Measurements from ENCODE around the gene IFITM10. TPM values are rescaled to one million over a fixed set of nuclear protein-coding genes. Genes with fewer than 3 reads are reported as not detected.

Gene IFITM10
- total RNA-seq, 1 donor = 18.1 TPM

DNA sequence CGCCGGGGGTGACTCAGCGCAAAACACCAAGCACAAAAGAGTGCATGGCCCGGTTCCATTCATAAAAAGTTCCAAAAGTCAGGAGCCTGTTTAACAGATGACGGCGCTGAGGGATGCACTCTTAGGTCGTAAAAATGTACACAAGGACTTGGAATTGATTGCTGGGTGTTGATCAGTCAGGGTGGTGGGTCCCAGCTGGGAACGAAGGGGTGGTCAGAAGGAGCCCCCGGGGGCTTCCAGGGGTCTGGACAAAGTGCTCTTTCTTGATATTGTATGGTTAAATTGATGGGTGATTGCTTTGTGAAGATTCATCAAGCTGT, 20.7 kb downstream of the IFITM10 start:
- TF ChIP-seq, protein P1, sequence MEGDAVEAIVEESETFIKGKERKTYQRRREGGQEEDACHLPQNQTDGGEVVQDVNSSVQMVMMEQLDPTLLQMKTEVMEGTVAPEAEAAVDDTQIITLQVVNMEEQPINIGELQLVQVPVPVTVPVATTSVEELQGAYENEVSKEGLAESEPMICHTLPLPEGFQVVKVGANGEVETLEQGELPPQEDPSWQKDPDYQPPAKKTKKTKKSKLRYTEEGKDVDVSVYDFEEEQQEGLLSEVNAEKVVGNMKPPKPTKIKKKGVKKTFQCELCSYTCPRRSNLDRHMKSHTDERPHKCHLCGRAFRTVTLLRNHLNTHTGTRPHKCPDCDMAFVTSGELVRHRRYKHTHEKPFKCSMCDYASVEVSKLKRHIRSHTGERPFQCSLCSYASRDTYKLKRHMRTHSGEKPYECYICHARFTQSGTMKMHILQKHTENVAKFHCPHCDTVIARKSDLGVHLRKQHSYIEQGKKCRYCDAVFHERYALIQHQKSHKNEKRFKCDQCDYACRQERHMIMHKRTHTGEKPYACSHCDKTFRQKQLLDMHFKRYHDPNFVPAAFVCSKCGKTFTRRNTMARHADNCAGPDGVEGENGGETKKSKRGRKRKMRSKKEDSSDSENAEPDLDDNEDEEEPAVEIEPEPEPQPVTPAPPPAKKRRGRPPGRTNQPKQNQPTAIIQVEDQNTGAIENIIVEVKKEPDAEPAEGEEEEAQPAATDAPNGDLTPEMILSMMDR (IDR thresholded peaks at IDR 0.05; ENCODE audit: extremely low read depth, low read depth, low read length) = no peak
- Histone ChIP-seq H3K4me2 (ENCODE audit: insufficient read depth, low read length) (no peak overlapping the region), H3K36me3 (ENCODE audit: insufficient read depth, low read length) (no peaks in the 10 kb centered on the region), H3K27me3 (ENCODE audit: insufficient read depth, low read length) (peaks cover 52% of the 10 kb centered on the region), H3K9me3 (ENCODE audit: low read depth, low read length) (no peaks in the 10 kb centered on the region), H4K20me1 (ENCODE audit: insufficient read depth, low read length) (peaks cover 5% of the 10 kb centered on the region), H3K4me1 (ENCODE audit: insufficient read depth, low read length) (no peaks in the 10 kb centered on the region), H3K4me3 (ENCODE audit: insufficient read depth, low read length) (no peak overlapping the region), H3K79me2 (ENCODE audit: insufficient read depth, low read length) (no peaks in the 10 kb centered on the region), H3K27ac (ENCODE audit: low read depth, low read length) (no peak overlapping the region), H2AFZ (ENCODE audit: low read length) (no peak overlapping the region)
- DNase-seq (ENCODE audit: insufficient read length, low spot score, missing footprints) = no peak

DNA sequence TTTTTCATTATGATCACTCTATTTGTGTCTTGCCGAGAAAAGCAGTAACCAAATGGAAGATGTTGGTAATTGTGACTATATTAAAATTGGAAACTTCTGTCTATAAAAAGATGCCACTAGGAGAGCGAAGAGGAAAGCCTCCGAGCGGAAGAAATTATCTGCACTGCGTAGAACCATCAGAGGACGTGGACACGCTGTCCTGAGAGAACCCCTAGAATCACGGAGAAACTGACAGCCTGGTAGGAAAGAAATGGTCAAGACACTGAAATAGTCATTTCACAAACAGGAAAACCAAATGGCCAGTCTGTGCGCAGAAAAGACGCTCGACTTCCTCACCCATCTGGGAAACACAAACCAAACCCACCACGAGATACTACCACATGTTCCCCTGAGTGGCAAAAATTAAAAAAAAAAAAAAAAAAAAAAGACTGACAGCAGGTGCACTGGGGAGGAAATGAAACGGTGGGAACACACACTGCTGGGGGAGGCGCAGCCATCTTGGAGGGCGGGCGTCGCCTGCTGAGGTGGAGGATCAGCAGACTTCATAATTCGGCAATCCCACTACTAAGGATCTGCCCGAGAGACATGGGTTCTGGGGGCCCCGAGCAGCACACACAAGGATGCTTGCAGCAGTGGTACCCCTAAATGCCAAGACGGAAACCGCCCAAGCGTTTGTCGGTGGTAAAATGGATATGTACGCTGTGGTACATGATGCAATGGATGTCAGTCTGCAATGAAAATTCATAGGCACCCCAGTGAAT, 21.3 kb downstream of the IFITM10 start:
- H3K27ac ChIP-seq (ENCODE audit: low read depth, low read length) = no peak overlapping the region
- H3K36me3 ChIP-seq (ENCODE audit: insufficient read depth, low read length) = no peaks in the 10 kb centered on the region
- TF ChIP-seq, protein P1 (IDR thresholded peaks at IDR 0.05; ENCODE audit: extremely low read depth, low read depth, low read length) = no peak
- no peaks in the 10 kb centered on the region for H3K4me1 ChIP-seq (ENCODE audit: insufficient read depth, low read length)
- no peak overlapping the region for H3K4me3 ChIP-seq (ENCODE audit: insufficient read depth, low read length)
- no peak for DNase-seq (ENCODE audit: insufficient read length, low spot score, missing footprints)
- no peak overlapping the region for H2AFZ ChIP-seq (ENCODE audit: low read length)
- no peaks in the 10 kb centered on the region for H3K79me2 ChIP-seq (ENCODE audit: insufficient read depth, low read length)
- peaks cover 52% of the 10 kb centered on the region for H3K27me3 ChIP-seq (ENCODE audit: insufficient read depth, low read length)
- no peak overlapping the region for H3K4me2 ChIP-seq (ENCODE audit: insufficient read depth, low read length)
- H4K20me1 ChIP-seq (ENCODE audit: insufficient read depth, low read length) = peaks cover 5% of the 10 kb centered on the region
- H3K9me3 ChIP-seq (ENCODE audit: low read depth, low read length) = no peaks in the 10 kb centered on the region

- TF ChIP-seq, protein P1 (IDR thresholded peaks at IDR 0.05; ENCODE audit: extremely low read depth, low read depth, low read length) = no peak
- Histone ChIP-seq H3K4me1 (ENCODE audit: insufficient read depth, low read length) (no peaks in the 10 kb centered on the region), H2AFZ (ENCODE audit: low read length) (no peak overlapping the region), H3K27me3 (ENCODE audit: insufficient read depth, low read length) (peaks cover 45% of the 10 kb centered on the region), H4K20me1 (ENCODE audit: insufficient read depth, low read length) (no peaks in the 10 kb centered on the region), H3K9me3 (ENCODE audit: low read depth, low read length) (no peaks in the 10 kb centered on the region), H3K79me2 (ENCODE audit: insufficient read depth, low read length) (no peaks in the 10 kb centered on the region), H3K36me3 (ENCODE audit: insufficient read depth, low read length) (no peaks in the 10 kb centered on the region), H3K4me2 (ENCODE audit: insufficient read depth, low read length) (no peak overlapping the region), H3K4me3 (ENCODE audit: insufficient read depth, low read length) (no peak overlapping the region), H3K27ac (ENCODE audit: low read depth, low read length) (no peak overlapping the region)
- DNase-seq (ENCODE audit: insufficient read length, low spot score, missing footprints) = no peak
Observed at GRCh38 chr11:1728301-1728700, 22.1 kb downstream of the IFITM10 start.

DNA sequence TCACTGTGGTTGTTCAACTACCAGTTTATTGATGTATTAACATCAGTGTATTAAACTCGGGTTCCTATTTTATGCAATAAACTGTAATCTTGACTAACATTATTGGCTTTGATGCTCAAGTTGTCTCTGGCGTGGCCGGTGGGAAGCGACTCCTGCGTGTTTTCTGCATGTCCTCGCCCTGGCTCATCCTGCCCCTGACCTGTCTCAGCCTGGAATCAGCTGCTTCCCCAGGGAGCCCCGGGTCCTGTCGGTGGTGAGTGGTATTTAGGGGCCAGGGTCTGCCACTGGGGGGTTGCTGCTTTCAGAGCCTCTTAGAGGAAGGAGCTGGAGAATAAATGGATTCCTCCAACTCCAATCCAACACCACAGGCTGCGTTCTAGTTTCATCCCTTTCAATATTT, 22.5 kb downstream of the IFITM10 start:
- Histone ChIP-seq H3K4me2 (ENCODE audit: insufficient read depth, low read length) (no peak overlapping the region), H3K9me3 (ENCODE audit: low read depth, low read length) (no peaks in the 10 kb centered on the region), H3K36me3 (ENCODE audit: insufficient read depth, low read length) (no peaks in the 10 kb centered on the region), H2AFZ (ENCODE audit: low read length) (no peak overlapping the region), H3K4me3 (ENCODE audit: insufficient read depth, low read length) (no peak overlapping the region), H3K27me3 (ENCODE audit: insufficient read depth, low read length) (peaks cover 44% of the 10 kb centered on the region), H3K79me2 (ENCODE audit: insufficient read depth, low read length) (no peaks in the 10 kb centered on the region), H4K20me1 (ENCODE audit: insufficient read depth, low read length) (no peaks in the 10 kb centered on the region), H3K4me1 (ENCODE audit: insufficient read depth, low read length) (no peaks in the 10 kb centered on the region), H3K27ac (ENCODE audit: low read depth, low read length) (no peak overlapping the region)
- TF ChIP-seq, protein P1 (IDR thresholded peaks at IDR 0.05; ENCODE audit: extremely low read depth, low read depth, low read length) = no peak
- no peak for DNase-seq (ENCODE audit: insufficient read length, low spot score, missing footprints)
